Fibroblast of lung (primary cell): ENCODE measurements around the gene ASB15.

Experiments
- CTCF ChIP-seq, 2 donors: IDR thresholded peaks in 1 of 2; conservative IDR thresholded peaks in 1 of 2; 1 replicate in 1 of 2; 2 replicates in 1 of 2; pipeline ENCODE4 v1.5.1; 2011 to 2012; ENCODE audit warnings: low read length in 2 of 2, control low read depth in 1 of 2, inconsistent platforms in 1 of 2, low read depth in 1 of 2, mild to moderate bottlenecking in 1 of 2
- EZH2 ChIP-seq: IDR thresholded peaks from 2 replicates; pipeline ENCODE4 v1.5.1; 2012; ENCODE audit warnings: low read length, control low read depth, mild to moderate bottlenecking; ENCODE audit errors: missing control alignments

GRCh38 chr7:123681561-123681960 lies 79.9 kb downstream of the ASB15 start:
- TF ChIP-seq CTCF (conservative IDR thresholded peaks at IDR 0.05 in 1 of 2, IDR thresholded peaks at IDR 0.05 in 1 of 2; ENCODE audit: low read depth in 1 of 2, low read length in 2 of 2) = no peak
- TF ChIP-seq EZH2 = no peak
